ENCODE measurements around the gene RRAGC.

Gene RRAGC

DNA sequence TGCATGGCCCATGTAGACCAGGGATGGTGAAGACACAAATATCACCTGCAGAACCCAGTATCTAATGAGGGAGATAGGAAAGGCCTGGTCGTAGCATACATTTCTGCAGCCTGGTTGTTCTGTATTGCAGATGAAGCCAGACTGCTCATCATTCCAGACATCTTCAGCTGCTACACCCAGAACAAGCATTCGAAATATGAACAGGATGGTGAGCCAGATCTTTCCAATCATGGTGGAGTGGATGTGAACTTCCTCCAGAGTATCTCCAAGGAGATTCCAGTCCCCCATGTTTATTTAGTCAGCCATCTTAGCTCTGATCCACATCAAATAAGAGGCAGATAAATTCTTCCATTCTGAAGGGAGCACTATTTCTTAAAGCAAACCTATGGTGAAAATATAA, 16.2 kb upstream of the RRAGC start:
- Histone ChIP-seq H4K91ac (ENCODE audit: low read length) (no peak overlapping the region), H3K23ac (ENCODE audit: low read length in 2 of 2) (no peak overlapping the region), H2AK5ac (ENCODE audit: low read length, severe bottlenecking) (no peak overlapping the region), H2BK15ac (ENCODE audit: low read depth, poor library complexity, severe bottlenecking) (no peak overlapping the region), H2BK12ac (ENCODE audit: low read length in 2 of 2) (no peak overlapping the region), H2BK5ac (ENCODE audit: low read depth, low read length, poor library complexity, severe bottlenecking) (no peak overlapping the region), H3K27me3 (ENCODE audit: control insufficient read depth in 1 of 2, insufficient read depth in 1 of 2, low read length in 2 of 2) (no peaks in the 10 kb centered on the region), H3K27ac (ENCODE audit: low read length, poor library complexity, severe bottlenecking) (no peak overlapping the region), H3K18ac (ENCODE audit: low read depth in 1 of 2, low read length in 2 of 2) (no peak overlapping the region), H3K36me3 (ENCODE audit: control insufficient read depth in 1 of 2, insufficient read depth in 2 of 2, low read depth in 1 of 2, low read length in 2 of 2) (peaks cover 0 to 4% of the 10 kb centered on the region in 2 experiments), H3K4me1 (ENCODE audit: control insufficient read depth, insufficient read depth, low read depth, low read length) (peaks cover 2% of the 10 kb centered on the region), H3K9me3 (ENCODE audit: control insufficient read depth, low read length) (no peaks in the 10 kb centered on the region), H2BK120ac (ENCODE audit: low read depth, low read length) (no peak overlapping the region), H3K79me1 (replicated peaks; ENCODE audit: low read length, poor library complexity, severe bottlenecking) (peaks cover 25% of the 10 kb centered on the region), H4K8ac (ENCODE audit: low read length) (no peak overlapping the region), H3K9ac (ENCODE audit: low read length) (no peak overlapping the region), H3K4me2 (ENCODE audit: low read length, poor library complexity, severe bottlenecking) (no peak overlapping the region), H3K14ac (ENCODE audit: low read length in 2 of 2) (no peak overlapping the region), H3K4me3 (ENCODE audit: insufficient read depth in 1 of 2, low read depth in 1 of 2, low read length in 2 of 2) (no peak overlapping the region), H2AFZ (ENCODE audit: low read depth, low read length) (no peak overlapping the region), H3K4ac (ENCODE audit: low read depth in 1 of 2, low read length in 2 of 2) (no peak overlapping the region)
- DNase-seq = no peak
- WGBS = 94% methylated on average over 2 of the region's 2 CpGs

DNA sequence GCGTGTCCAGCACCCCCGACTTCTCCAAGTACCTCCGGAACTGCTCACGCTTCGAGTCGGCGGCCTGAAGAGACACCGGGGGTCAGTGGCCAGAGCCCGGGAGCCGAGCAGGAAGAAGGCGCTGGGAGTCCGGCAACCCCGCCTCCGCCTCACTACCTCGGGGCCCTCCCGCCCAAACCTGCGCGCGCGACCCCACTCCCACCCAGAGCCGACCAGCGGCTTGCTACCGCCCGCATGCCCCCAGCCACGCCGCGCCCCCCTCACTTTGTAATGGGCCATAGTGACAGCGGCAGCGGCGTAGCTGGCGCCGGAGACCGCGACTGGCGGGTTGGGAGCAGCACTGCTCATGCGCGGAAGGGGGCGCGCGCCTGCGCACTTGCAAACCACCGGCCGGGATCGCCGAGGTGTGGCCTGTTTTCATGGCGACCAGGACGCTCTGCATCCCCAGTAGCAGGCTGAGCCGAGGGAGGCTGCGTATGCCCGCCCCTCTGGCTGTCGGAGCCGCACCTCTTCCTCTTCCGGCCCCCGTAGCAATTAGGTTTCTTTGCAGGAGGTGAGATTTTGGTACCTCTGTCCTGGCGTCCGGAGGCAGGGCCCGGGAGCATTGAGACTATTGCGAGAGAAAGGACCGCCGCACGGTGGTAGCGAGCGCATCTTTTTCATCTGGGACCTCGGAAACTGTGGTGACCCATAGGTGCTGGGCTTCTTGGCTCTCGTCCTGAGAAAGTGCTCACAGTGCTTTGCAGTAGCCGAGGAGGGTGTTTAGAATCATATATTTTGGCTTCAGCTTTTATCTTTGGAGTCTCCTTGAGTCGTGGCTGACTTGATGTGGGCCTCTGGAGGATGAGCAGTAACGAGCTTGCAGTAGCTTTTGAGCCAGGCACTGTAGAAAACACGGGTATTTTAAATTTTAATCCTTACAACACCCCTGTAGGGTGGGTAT, 13.7 kb upstream of the RRAGC start, which contains the start of gene MYCBP:
MYCBP (minus strand) TSS at position 322 of the 943 bp plus-strand sequence; CDS start at position 279, 43 bp downstream.
- DNase-seq = peak; percentile 94
- Histone ChIP-seq H3K4ac (ENCODE audit: low read depth in 1 of 2, low read length in 2 of 2) (peak within 1 kb of the TSS in 1 of 2 experiments; percentile 50), H3K4me3 (ENCODE audit: insufficient read depth in 1 of 2, low read depth in 1 of 2, low read length in 2 of 2) (peak within 1 kb of the TSS; percentile 88 to 96), H2AFZ (ENCODE audit: low read depth, low read length) (peak within 1 kb of the TSS; percentile 77), H4K91ac (ENCODE audit: low read length) (no peak within 1 kb of the TSS), H3K27me3 (ENCODE audit: control insufficient read depth in 1 of 2, insufficient read depth in 1 of 2, low read length in 2 of 2) (no peaks in the 10 kb centered on the region), H3K23ac (ENCODE audit: low read length in 2 of 2) (peak within 1 kb of the TSS in 1 of 2 experiments; percentile 72), H3K79me1 (replicated peaks; ENCODE audit: low read length, poor library complexity, severe bottlenecking) (peaks cover 28% of the 10 kb centered on the region), H3K18ac (ENCODE audit: low read depth in 1 of 2, low read length in 2 of 2) (peak within 1 kb of the TSS in 1 of 2 experiments; percentile 61), H3K4me1 (ENCODE audit: control insufficient read depth, insufficient read depth, low read depth, low read length) (peaks cover 2% of the 10 kb centered on the region), H2BK15ac (ENCODE audit: low read depth, poor library complexity, severe bottlenecking) (no peak within 1 kb of the TSS), H2BK5ac (ENCODE audit: low read depth, low read length, poor library complexity, severe bottlenecking) (no peak within 1 kb of the TSS), H2AK5ac (ENCODE audit: low read length, severe bottlenecking) (peak within 1 kb of the TSS; percentile 37), H4K8ac (ENCODE audit: low read length) (peak within 1 kb of the TSS; percentile 83), H3K36me3 (ENCODE audit: control insufficient read depth in 1 of 2, insufficient read depth in 2 of 2, low read depth in 1 of 2, low read length in 2 of 2) (peaks cover 0 to 4% of the 10 kb centered on the region in 2 experiments), H2BK120ac (ENCODE audit: low read depth, low read length) (no peak within 1 kb of the TSS), H3K27ac (ENCODE audit: low read length, poor library complexity, severe bottlenecking) (peak within 1 kb of the TSS; percentile 52), H3K9ac (ENCODE audit: low read length) (peak within 1 kb of the TSS; percentile 89), H3K9me3 (ENCODE audit: control insufficient read depth, low read length) (no peaks in the 10 kb centered on the region), H3K14ac (ENCODE audit: low read length in 2 of 2) (peak within 1 kb of the TSS in 1 of 2 experiments; percentile 98), H2BK12ac (ENCODE audit: low read length in 2 of 2) (no peak within 1 kb of the TSS), H3K4me2 (ENCODE audit: low read length, poor library complexity, severe bottlenecking) (peak within 1 kb of the TSS; percentile 93)
- under 1% methylated on average over 62 of the region's 69 CpGs for WGBS

DNA sequence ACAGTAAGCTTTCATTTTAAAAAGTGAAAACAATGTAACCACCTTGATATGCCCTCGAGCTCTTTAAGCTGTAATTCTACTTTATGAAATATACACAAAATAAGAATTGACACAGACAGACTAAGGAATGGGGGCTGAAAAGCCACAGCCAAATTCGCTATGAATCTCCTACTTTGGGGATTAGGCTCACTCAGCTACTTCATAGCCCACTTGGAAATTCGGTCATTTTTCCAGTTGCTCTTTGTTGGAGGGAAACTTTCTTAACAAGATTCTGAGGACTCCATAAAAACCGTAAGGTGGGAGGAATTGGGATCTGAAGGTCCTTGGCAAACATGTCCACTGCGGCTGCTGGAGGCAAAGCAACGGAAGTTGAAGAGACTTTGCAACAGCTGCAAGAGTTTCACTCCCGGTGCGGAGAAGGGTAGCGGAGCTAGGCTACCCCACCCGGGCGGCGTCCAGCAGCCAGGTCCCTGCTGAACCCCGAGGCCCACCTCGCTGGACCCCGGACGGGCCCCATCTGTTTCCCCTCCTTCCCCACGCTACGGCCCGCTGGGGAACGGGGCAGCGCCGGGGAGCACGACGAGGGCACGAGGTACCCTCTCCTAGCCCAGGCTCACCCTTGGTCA, 12.9 kb upstream of the RRAGC start:
- H2BK12ac ChIP-seq (ENCODE audit: low read length in 2 of 2) = no peak overlapping the region
- peaks cover 32% of the 10 kb centered on the region for H3K79me1 ChIP-seq (replicated peaks; ENCODE audit: low read length, poor library complexity, severe bottlenecking)
- peak overlapping the region in 1 of 2 experiments; percentile 98 for H3K14ac ChIP-seq (ENCODE audit: low read length in 2 of 2)
- H3K4me1 ChIP-seq (ENCODE audit: control insufficient read depth, insufficient read depth, low read depth, low read length) = peaks cover 2% of the 10 kb centered on the region
- H3K4me3 ChIP-seq (ENCODE audit: insufficient read depth in 1 of 2, low read depth in 1 of 2, low read length in 2 of 2) = peak overlapping the region; percentile 88 to 96
- H3K9ac ChIP-seq (ENCODE audit: low read length) = peak overlapping the region; percentile 89
- H3K27ac ChIP-seq (ENCODE audit: low read length, poor library complexity, severe bottlenecking) = no peak overlapping the region
- no peak overlapping the region for H2BK15ac ChIP-seq (ENCODE audit: low read depth, poor library complexity, severe bottlenecking)
- no peak overlapping the region for H4K91ac ChIP-seq (ENCODE audit: low read length)
- peak overlapping the region in 1 of 2 experiments; percentile 50 for H3K4ac ChIP-seq (ENCODE audit: low read depth in 1 of 2, low read length in 2 of 2)
- H2AFZ ChIP-seq (ENCODE audit: low read depth, low read length) = peak overlapping the region; percentile 77
- H2BK5ac ChIP-seq (ENCODE audit: low read depth, low read length, poor library complexity, severe bottlenecking) = no peak overlapping the region
- 1% methylated on average over 23 of the region's 25 CpGs for WGBS
- no peak overlapping the region for H2AK5ac ChIP-seq (ENCODE audit: low read length, severe bottlenecking)
- H3K4me2 ChIP-seq (ENCODE audit: low read length, poor library complexity, severe bottlenecking) = peak overlapping the region; percentile 93
- DNase-seq = peak; percentile 47
- no peaks in the 10 kb centered on the region for H3K27me3 ChIP-seq (ENCODE audit: control insufficient read depth in 1 of 2, insufficient read depth in 1 of 2, low read length in 2 of 2)
- peak overlapping the region in 1 of 2 experiments; percentile 72 for H3K23ac ChIP-seq (ENCODE audit: low read length in 2 of 2)
- no peak overlapping the region for H2BK120ac ChIP-seq (ENCODE audit: low read depth, low read length)
- no peaks in the 10 kb centered on the region for H3K9me3 ChIP-seq (ENCODE audit: control insufficient read depth, low read length)
- peaks cover 0 to 9% of the 10 kb centered on the region in 2 experiments for H3K36me3 ChIP-seq (ENCODE audit: control insufficient read depth in 1 of 2, insufficient read depth in 2 of 2, low read depth in 1 of 2, low read length in 2 of 2)
- H4K8ac ChIP-seq (ENCODE audit: low read length) = peak overlapping the region; percentile 42
- H3K18ac ChIP-seq (ENCODE audit: low read depth in 1 of 2, low read length in 2 of 2) = peak overlapping the region in 1 of 2 experiments; percentile 56

DNA sequence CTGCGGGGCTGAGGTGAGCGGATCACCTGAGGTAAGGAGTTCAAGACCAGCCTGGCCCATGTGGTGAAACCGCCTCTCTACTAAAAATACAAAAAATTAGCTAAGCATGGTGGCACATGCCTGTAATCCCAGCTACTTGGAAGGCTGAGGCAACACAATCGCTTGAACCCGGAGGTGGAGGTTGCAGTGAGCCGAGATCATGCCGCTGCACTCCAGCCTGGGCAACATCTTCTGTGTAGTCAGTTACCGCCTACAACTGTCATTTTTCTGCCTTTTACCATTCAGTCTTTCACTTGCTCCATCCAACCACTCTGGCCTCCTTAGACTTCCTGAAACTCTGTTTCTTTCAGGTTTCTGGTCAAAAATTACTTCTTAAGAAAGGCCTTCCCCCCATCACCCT, 11.4 kb upstream of the RRAGC start:
- no peak overlapping the region for H3K14ac ChIP-seq (ENCODE audit: low read length in 2 of 2)

More for the DNA sequence above, 11.4 kb upstream of the RRAGC start:
- Histone ChIP-seq H2BK5ac (ENCODE audit: low read depth, low read length, poor library complexity, severe bottlenecking) (no peak overlapping the region), H2AFZ (ENCODE audit: low read depth, low read length) (no peak overlapping the region), H3K4ac (ENCODE audit: low read depth in 1 of 2, low read length in 2 of 2) (no peak overlapping the region), H3K9me3 (ENCODE audit: control insufficient read depth, low read length) (no peaks in the 10 kb centered on the region), H2BK12ac (ENCODE audit: low read length in 2 of 2) (no peak overlapping the region), H3K27me3 (ENCODE audit: control insufficient read depth in 1 of 2, insufficient read depth in 1 of 2, low read length in 2 of 2) (no peaks in the 10 kb centered on the region), H3K4me2 (ENCODE audit: low read length, poor library complexity, severe bottlenecking) (no peak overlapping the region), H2BK120ac (ENCODE audit: low read depth, low read length) (no peak overlapping the region), H3K4me3 (ENCODE audit: insufficient read depth in 1 of 2, low read depth in 1 of 2, low read length in 2 of 2) (no peak overlapping the region), H3K23ac (ENCODE audit: low read length in 2 of 2) (no peak overlapping the region), H3K18ac (ENCODE audit: low read depth in 1 of 2, low read length in 2 of 2) (no peak overlapping the region), H4K8ac (ENCODE audit: low read length) (no peak overlapping the region), H3K9ac (ENCODE audit: low read length) (no peak overlapping the region), H4K91ac (ENCODE audit: low read length) (no peak overlapping the region), H3K27ac (ENCODE audit: low read length, poor library complexity, severe bottlenecking) (no peak overlapping the region), H3K36me3 (ENCODE audit: control insufficient read depth in 1 of 2, insufficient read depth in 2 of 2, low read depth in 1 of 2, low read length in 2 of 2) (peaks cover 2 to 20% of the 10 kb centered on the region in 2 experiments), H3K79me1 (replicated peaks; ENCODE audit: low read length, poor library complexity, severe bottlenecking) (peaks cover 31% of the 10 kb centered on the region), H3K4me1 (ENCODE audit: control insufficient read depth, insufficient read depth, low read depth, low read length) (peaks cover 2% of the 10 kb centered on the region), H2BK15ac (ENCODE audit: low read depth, poor library complexity, severe bottlenecking) (no peak overlapping the region), H2AK5ac (ENCODE audit: low read length, severe bottlenecking) (no peak overlapping the region)
- DNase-seq = no peak
- WGBS = 98% methylated on average over 8 of the region's 8 CpGs
